NCI-H1048 (cell line): ENCODE measurements around the gene ULK4.

Experiments
- DNase-seq: peaks from one replicate; lab custom pipeline; 2025; lab: John Stamatoyannopoulos, UW

ULK4 gene

GRCh38 chr3:41362638-41363559, 599.0 kb downstream of the ULK4 start:
- no peak for DNase-seq

GRCh38 chr3:41357271-41357670, 604.6 kb downstream of the ULK4 start:
- no peak for DNase-seq

GRCh38 chr3:41356775-41357174, 605.1 kb downstream of the ULK4 start:
- DNase-seq: no peak

GRCh38 chr3:41352510-41352909, 609.4 kb downstream of the ULK4 start:
- no peak for DNase-seq

- no peak for DNase-seq
Observed at GRCh38 chr3:41350441-41350840, 611.5 kb downstream of the ULK4 start.

GRCh38 chr3:41348401-41348800, 613.5 kb downstream of the ULK4 start:
- DNase-seq: no peak

- no peak for DNase-seq
Observed at GRCh38 chr3:41346698-41347270, 615.1 kb downstream of the ULK4 start.

- DNase-seq: no peak
Observed at GRCh38 chr3:41345788-41346187, 616.1 kb downstream of the ULK4 start.

GRCh38 chr3:41339758-41340157, 622.1 kb downstream of the ULK4 start:
- no peak for DNase-seq

GRCh38 chr3:41338276-41338675, 623.6 kb downstream of the ULK4 start:
- no peak for DNase-seq

- no peak for DNase-seq
Observed at GRCh38 chr3:41334426-41334825, 627.5 kb downstream of the ULK4 start.

- no peak for DNase-seq
Observed at GRCh38 chr3:41331041-41331440, 630.9 kb downstream of the ULK4 start.

GRCh38 chr3:41330465-41330864, 631.4 kb downstream of the ULK4 start:
- DNase-seq: no peak

GRCh38 chr3:41329881-41330280, 632.0 kb downstream of the ULK4 start:
- DNase-seq: no peak

- DNase-seq: no peak
Observed at GRCh38 chr3:41328926-41329325, 633.0 kb downstream of the ULK4 start.

GRCh38 chr3:41327718-41328117, 634.2 kb downstream of the ULK4 start:
- DNase-seq: no peak

GRCh38 chr3:41324156-41324475, 637.8 kb downstream of the ULK4 start:
- no peak for DNase-seq

GRCh38 chr3:41323467-41324155, 638.3 kb downstream of the ULK4 start:
- DNase-seq: no peak

GRCh38 chr3:41321642-41321980, 640.3 kb downstream of the ULK4 start:
- DNase-seq: no peak

- DNase-seq: no peak
Observed at GRCh38 chr3:41320953-41321641, 640.8 kb downstream of the ULK4 start.

GRCh38 chr3:41318520-41318919, 643.4 kb downstream of the ULK4 start:
- DNase-seq: no peak

GRCh38 chr3:41317718-41318117, 644.2 kb downstream of the ULK4 start:
- no peak for DNase-seq

- DNase-seq: no peak
Observed at GRCh38 chr3:41317298-41317697, 644.6 kb downstream of the ULK4 start.
